Ovary (tissue), 3 donors: Measurements from ENCODE around the gene TWF1.

Experiments used
- EP300 ChIP-seq: sonication (generic); formaldehyde crosslinking; IDR thresholded peaks from one replicate; pipeline ENCODE4 v1.6.1; 2017; ENCODE audit warnings: antibody characterized with exemption
- POLR2A ChIP-seq: fragments of 450-650 bp; IDR thresholded peaks from one replicate; pipeline ENCODE4 v1.6.1; 2017; ENCODE audit warnings: antibody characterized with exemption, mild to moderate bottlenecking, moderate library complexity
- TF ChIP-seq, protein P1 (sequence below), 3 donors: fragments of 450-650 bp in 2 of 3; fragments of 200-600 bp in 1 of 3; IDR thresholded peaks; one replicate each; pipeline versions ENCODE4 v1.5.1 to v1.8.0; 2016 to 2022; ENCODE audit warnings: antibody characterized with exemption in 3 of 3, mild to moderate bottlenecking in 1 of 3
- donor health status: DM: no; HTN: no; CAD: no.

DNA sequence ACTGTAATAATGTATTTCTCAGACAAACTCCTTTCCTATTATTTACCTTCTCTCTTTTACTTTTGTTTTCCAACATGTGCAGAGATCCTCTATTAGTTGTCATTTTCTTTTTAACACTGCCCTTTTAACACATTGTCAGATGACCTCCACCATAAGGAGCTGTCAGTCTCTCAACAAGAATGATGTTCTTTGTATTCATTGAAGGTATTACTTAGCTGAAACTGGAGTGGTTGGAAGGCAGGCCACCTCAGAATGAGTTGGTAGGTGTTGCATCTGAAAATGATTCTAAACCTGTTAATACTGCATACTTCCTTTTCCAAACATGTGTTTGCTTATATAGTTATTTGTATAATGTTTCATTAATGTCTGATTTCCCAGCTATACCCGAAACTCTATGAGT, 46.6 kb upstream of the TWF1 start:
- TF ChIP-seq, protein P1, sequence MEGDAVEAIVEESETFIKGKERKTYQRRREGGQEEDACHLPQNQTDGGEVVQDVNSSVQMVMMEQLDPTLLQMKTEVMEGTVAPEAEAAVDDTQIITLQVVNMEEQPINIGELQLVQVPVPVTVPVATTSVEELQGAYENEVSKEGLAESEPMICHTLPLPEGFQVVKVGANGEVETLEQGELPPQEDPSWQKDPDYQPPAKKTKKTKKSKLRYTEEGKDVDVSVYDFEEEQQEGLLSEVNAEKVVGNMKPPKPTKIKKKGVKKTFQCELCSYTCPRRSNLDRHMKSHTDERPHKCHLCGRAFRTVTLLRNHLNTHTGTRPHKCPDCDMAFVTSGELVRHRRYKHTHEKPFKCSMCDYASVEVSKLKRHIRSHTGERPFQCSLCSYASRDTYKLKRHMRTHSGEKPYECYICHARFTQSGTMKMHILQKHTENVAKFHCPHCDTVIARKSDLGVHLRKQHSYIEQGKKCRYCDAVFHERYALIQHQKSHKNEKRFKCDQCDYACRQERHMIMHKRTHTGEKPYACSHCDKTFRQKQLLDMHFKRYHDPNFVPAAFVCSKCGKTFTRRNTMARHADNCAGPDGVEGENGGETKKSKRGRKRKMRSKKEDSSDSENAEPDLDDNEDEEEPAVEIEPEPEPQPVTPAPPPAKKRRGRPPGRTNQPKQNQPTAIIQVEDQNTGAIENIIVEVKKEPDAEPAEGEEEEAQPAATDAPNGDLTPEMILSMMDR (IDR thresholded peaks at IDR 0.05), result no peak
- TF ChIP-seq POLR2A (no peak), EP300 (no peak)
